ENCODE data around the gene SFMBT1. TPM values are rescaled to one million over a fixed set of nuclear protein-coding genes. Genes with fewer than 3 reads are reported as not detected.

SFMBT1 gene
- total and polyA plus RNA-seq, 2 of the 4 experiments (the other 2 are of a cell fraction) = 1.0 to 1.8 TPM

DNA sequence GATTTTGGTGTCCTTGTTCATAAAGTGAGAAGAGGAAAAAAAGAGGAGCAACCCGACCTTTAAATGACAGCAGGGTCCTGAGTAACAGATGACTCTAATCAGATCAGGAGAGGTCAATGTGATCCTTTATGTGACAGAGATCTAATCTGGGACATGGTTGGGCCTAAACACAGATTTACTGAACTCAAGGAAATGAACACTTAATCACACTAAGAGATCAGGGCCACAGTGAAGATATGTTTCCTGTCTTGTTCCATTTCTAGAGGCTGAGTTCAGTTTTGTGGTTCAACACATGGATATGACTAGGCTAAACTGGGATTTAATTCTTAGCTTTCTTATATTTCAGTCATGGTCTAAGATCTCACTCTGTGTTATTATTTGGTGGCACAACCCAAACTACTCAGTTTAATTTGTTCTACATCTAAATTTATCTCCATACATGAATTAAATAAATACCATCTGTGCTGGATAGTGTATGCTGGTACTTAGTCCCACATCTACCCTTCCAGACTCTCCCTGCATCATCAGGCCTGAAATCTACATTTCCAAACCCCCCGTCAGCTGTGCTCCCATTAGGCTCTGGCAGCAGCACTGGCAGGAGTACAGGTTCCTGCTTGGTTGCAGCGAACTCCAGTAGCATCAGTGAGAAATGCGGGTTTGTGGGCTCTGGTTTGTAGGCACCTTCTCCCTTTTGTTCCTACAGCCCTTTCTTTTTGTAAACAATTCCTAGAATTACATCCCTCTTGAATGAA lies 22.6 kb downstream of the SFMBT1 start:
- Histone ChIP-seq H3K9me1 (ENCODE audit: insufficient read depth, low read length) (no peaks in the 10 kb centered on the region), H3K18ac (ENCODE audit: low read depth, low read length) (no peak overlapping the region), H4K5ac (ENCODE audit: low read depth, low read length) (no peak overlapping the region), H2BK120ac (ENCODE audit: low read depth, low read length) (no peak overlapping the region), H2AFZ (replicated peaks; ENCODE audit: low read length, poor library complexity) (no peak overlapping the region), H4K91ac (ENCODE audit: insufficient read depth, low read depth, low read length) (no peak overlapping the region), H4K8ac (ENCODE audit: low read depth in 2 of 2, low read length in 2 of 2) (no peak overlapping the region), H3K27ac (ENCODE audit: insufficient read depth, low read length) (no peak overlapping the region), H3K4me1 (ENCODE audit: control insufficient read depth, insufficient read depth, low read length) (no peaks in the 10 kb centered on the region), H3K4me2 (ENCODE audit: low read depth, low read length) (no peak overlapping the region), H3K23ac (ENCODE audit: low read depth, low read length) (no peak overlapping the region), H2BK15ac (ENCODE audit: low read depth, low read length) (no peak overlapping the region), H3K9me3 (ENCODE audit: control insufficient read depth, insufficient read depth, low read length) (no peaks in the 10 kb centered on the region), H3K4me3 (ENCODE audit: insufficient read depth, low read depth, low read length) (no peak overlapping the region), H3K36me3 (ENCODE audit: control insufficient read depth, insufficient read depth, low read length) (no peaks in the 10 kb centered on the region), H2BK20ac (ENCODE audit: low read depth, low read length) (no peak overlapping the region), H3K14ac (replicated peaks; ENCODE audit: low read depth, low read length) (no peak overlapping the region), H3K4ac (ENCODE audit: low read depth, low read length) (no peak overlapping the region), H3K27me3 (ENCODE audit: control insufficient read depth, insufficient read depth, low read length) (no peaks in the 10 kb centered on the region), H3K9ac (ENCODE audit: low read depth, low read length) (no peak overlapping the region), H4K20me1 (ENCODE audit: insufficient read depth, low read length) (no peaks in the 10 kb centered on the region), H2BK5ac (ENCODE audit: low read depth, low read length, poor library complexity, severe bottlenecking) (no peak overlapping the region), H2AK9ac (replicated peaks; ENCODE audit: low read depth, low read length, poor library complexity) (no peak overlapping the region), H3K79me1 (ENCODE audit: low read depth in 1 of 2, low read length in 2 of 2) (no peaks in the 10 kb centered on the region; a peak in 1 of 4 replicates), H2AK5ac (ENCODE audit: low read depth, low read length) (no peak overlapping the region), H3K56ac (ENCODE audit: extremely low read depth, insufficient read depth, low read length) (no peak overlapping the region)
- no CpG with 5 or more reads among the region's 4 CpGs for WGBS, 2 experiments (ENCODE audit: extremely low coverage in 2 of 2, insufficient read length in 1 of 2)
- BruUV-seq (replicated peaks) = no TSS peak
- TF ChIP-seq RAD21 (IDR thresholded peaks at IDR 0.05; ENCODE audit: low read length) = no peak
- TF ChIP-seq BHLHE40 (IDR thresholded peaks at IDR 0.05; ENCODE audit: low read depth, low read length) = no peak
- TF ChIP-seq SMC3 (IDR thresholded peaks at IDR 0.05; ENCODE audit: low read depth, low read length) = no peak
- no peak for TF ChIP-seq MAFK (IDR thresholded peaks at IDR 0.05; ENCODE audit: low read depth, low read length)
- TF ChIP-seq, protein P1, sequence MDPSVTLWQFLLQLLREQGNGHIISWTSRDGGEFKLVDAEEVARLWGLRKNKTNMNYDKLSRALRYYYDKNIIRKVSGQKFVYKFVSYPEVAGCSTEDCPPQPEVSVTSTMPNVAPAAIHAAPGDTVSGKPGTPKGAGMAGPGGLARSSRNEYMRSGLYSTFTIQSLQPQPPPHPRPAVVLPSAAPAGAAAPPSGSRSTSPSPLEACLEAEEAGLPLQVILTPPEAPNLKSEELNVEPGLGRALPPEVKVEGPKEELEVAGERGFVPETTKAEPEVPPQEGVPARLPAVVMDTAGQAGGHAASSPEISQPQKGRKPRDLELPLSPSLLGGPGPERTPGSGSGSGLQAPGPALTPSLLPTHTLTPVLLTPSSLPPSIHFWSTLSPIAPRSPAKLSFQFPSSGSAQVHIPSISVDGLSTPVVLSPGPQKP (IDR thresholded peaks at IDR 0.05; ENCODE audit: borderline replicate concordance, low read depth, low read length) = no peak
- intact Hi-C loops (cut with micrococcal nuclease) (no loop called here), dilution Hi-C loops (cut with HindIII; ENCODE audit: low sequenced_read_pairs, unreplicated experiment) (no loop called here), in situ Hi-C loops (cut with MboI; ENCODE audit: low sequenced_read_pairs) (no loop called here)
- ATAC-seq (ENCODE audit: low read depth) = no peak
- DNase-seq = no peak
- POLR2A ChIA-PET (ENCODE audit: unreplicated experiment) = no interaction called here
- CTCF ChIA-PET = no interaction called here

All from IMR-90 (cell line).